Measurements from ENCODE around the gene CREG2.

CREG2 gene

DNA sequence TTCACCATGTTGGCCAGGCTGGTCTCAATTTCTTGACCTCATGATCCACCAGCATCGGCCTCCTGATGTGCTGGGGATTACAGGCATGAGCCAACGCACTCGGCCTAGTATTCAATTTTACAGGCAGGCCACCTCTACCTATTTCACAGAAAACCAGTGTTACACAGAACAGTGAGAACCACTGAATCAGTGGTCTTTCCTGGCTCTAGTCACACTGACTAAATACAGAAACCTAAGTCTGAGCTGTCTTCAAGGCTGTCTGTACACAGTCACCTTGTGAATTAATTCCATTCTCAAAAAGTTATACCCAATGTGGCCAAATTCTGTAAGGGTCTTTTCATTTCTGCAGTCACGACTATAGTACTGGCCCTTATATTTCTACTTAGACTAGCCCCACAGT lies 82.3 kb downstream of the CREG2 start:
- no peak for DNase-seq

DNA sequence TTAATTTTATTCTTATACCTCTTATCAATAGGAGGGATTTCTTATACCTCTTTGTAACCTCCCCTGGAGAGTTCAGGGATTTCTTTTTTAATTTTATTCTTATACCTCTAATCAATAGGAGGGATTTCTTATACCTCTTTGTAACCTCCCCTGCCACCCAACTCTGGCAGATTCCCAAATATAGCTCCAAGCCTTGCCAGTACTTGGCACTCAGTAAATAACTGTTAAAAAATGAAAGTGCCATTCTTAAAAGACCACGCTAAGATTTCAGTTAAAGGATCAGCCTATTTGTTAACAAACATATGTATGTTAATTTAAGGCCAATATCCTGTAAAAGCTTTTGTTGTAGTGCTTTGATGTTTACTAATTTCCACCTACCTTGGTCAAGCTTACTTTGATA lies 83.6 kb downstream of the CREG2 start:
- no peak for DNase-seq

GRCh38 chr2:101302016-101302415 lies 85.3 kb downstream of the CREG2 start:
- DNase-seq, result no peak

- no peak for DNase-seq
Measured at GRCh38 chr2:101300836-101301235, 86.5 kb downstream of the CREG2 start.

- no peak for DNase-seq
Measured at GRCh38 chr2:101300164-101300563, 87.1 kb downstream of the CREG2 start.

DNA sequence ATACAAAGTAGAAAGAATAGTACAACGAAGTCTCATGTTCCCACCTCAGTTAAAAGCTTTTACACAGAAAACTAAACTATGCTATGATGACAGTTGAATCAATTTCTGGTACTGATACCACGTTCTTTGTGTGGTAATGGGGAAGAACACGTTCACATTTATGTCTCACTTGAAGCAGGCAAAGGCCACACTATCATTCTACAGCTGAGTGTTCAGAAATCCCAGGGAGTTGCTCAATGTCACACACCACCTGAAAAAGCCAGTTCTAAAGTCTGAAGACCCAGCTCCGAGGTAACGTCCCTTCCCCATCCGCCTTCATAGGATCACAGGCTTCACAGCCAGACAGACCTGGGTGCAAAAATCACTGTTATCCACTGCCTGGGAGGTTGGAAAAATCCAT lies 87.7 kb downstream of the CREG2 start:
- no peak for DNase-seq

DNA sequence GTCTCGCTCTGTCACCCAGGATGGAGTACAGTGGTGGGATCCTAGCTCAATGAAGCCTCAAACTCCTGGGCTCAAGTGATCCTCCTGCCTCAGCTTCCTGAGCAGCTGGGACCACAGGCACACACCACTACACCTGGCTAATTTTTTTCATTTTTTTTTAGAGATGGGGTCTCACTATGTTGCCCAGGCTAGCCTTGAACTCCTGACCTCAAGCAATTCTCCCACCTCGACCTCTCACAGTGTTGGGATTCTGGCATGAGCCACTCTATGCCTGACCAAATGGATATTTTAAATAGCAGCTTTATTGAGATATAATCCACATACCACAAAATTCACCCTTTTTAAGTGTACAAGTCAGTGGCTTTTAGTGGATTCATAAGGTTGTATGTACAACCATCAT lies 89.9 kb downstream of the CREG2 start:
- DNase-seq, result no peak

DNA sequence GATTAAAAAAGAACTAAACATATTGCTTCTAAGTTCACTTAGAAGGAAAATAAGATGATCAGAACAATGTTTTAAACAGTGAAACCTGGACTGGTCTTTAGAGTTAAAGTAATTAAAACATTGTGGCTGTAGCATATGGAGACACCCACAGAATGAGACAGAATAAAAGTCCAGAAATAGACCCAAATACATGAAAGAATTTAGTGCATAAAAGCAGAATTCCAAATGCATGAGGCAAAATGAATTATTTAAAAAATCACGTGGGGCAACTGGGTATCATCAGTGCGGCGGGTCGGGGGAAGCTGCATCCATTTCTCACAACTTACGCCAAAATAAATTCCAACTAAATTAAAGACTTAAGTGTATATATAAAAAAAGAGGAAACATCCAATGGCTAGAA lies 90.9 kb downstream of the CREG2 start:
- DNase-seq, result no peak

- no peak for DNase-seq
Measured at GRCh38 chr2:101295895-101296294, 91.4 kb downstream of the CREG2 start.
